ENCODE data around the gene NEK4. TPM values are rescaled to one million over a fixed set of nuclear protein-coding genes. Genes with fewer than 3 reads are reported as not detected.
"Not testable (repeated sequence)": the region's sequence is repeated elsewhere in the genome, so short reads cannot be mapped to it uniquely, and the experiment has no call there.

The NEK4 gene
- total and polyA plus RNA-seq, 10 donors = 3.2 to 28.0 (median 23.3) TPM

DNA sequence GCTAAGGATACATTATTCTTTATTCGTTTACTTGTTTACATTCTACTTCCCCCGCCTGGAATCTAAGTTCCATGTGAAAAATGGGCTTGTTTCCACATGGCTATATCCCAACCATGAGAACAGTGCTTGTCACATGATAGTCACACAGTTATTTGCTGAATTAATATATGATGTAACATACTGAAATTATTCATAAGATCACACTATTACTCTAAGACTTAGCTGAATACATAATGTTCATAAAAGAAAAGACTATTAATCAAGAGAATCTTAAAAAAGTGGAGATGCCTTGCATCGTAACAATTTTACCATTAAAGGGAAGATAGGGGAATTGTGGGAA lies 91.6 kb downstream of the NEK4 start:
- H3K36me3 ChIP-seq = peaks cover 4 to 81% (median 40%) of the 10 kb centered on the region in 6 donors

GRCh38 chr3:52678265-52679198 lies 92.2 kb downstream of the NEK4 start:
- 95 to 98% (median 97%) methylated on average over 6 of the region's 6 CpGs for whole genome bisulfite sequencing, 5 donors
- intact Hi-C loops (cut with DNase I; ENCODE audit: low total_unique reads) = no loop called here
- Histone ChIP-seq H3K27ac (peak overlapping the region in 1 of 8 donors; percentile 33), H3K36me3 (peaks cover 4 to 88% (median 42%) of the 10 kb centered on the region in 6 donors), H3K4me1 (peaks cover 9 to 53% (median 39%) of the 10 kb centered on the region in 6 donors), H3K27me3 (replicated peaks in 1 of 7) (no peaks in the 10 kb centered on the region), H3K4me3 (no peak overlapping the region), H3K9me3 (no peaks in the 10 kb centered on the region)
- DNase-seq = no peak
- TF ChIP-seq POLR2A (IDR thresholded peaks at IDR 0.05) (no peak), POLR2AphosphoS5 (IDR thresholded peaks at IDR 0.05) (no peak)
- TF ChIP-seq, protein P1, sequence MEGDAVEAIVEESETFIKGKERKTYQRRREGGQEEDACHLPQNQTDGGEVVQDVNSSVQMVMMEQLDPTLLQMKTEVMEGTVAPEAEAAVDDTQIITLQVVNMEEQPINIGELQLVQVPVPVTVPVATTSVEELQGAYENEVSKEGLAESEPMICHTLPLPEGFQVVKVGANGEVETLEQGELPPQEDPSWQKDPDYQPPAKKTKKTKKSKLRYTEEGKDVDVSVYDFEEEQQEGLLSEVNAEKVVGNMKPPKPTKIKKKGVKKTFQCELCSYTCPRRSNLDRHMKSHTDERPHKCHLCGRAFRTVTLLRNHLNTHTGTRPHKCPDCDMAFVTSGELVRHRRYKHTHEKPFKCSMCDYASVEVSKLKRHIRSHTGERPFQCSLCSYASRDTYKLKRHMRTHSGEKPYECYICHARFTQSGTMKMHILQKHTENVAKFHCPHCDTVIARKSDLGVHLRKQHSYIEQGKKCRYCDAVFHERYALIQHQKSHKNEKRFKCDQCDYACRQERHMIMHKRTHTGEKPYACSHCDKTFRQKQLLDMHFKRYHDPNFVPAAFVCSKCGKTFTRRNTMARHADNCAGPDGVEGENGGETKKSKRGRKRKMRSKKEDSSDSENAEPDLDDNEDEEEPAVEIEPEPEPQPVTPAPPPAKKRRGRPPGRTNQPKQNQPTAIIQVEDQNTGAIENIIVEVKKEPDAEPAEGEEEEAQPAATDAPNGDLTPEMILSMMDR (IDR thresholded peaks at IDR 0.05 in 8 of 11, conservative IDR thresholded peaks at IDR 0.05 in 3 of 11) = no peak

More for the DNA sequence above, 91.6 kb downstream of the NEK4 start:
- Histone ChIP-seq H3K4me1 (peaks cover 12 to 60% (median 46%) of the 10 kb centered on the region in 6 donors), H3K27ac (peak overlapping the region in 2 of 8 donors; percentile 10 to 33), H3K27me3 (replicated peaks in 1 of 7) (no peaks in the 10 kb centered on the region), H3K4me3 (no peak overlapping the region), H3K9me3 (no peaks in the 10 kb centered on the region)
- no peak for DNase-seq
- no peak for TF ChIP-seq POLR2A (IDR thresholded peaks at IDR 0.05)
- TF ChIP-seq POLR2AphosphoS5 (IDR thresholded peaks at IDR 0.05) = no peak
- TF ChIP-seq, protein P1 (IDR thresholded peaks at IDR 0.05 in 8 of 11, conservative IDR thresholded peaks at IDR 0.05 in 3 of 11) = no peak
- WGBS, 5 donors = 86 to 95% (median 94%) methylated on average over 3 of the region's 3 CpGs
- intact Hi-C loops (cut with DNase I; ENCODE audit: low total_unique reads) = no loop called here

- H3K9me3 ChIP-seq; intact Hi-C loops (cut with DNase I; ENCODE audit: low total_unique reads); DNase-seq; H3K4me3 ChIP-seq; H3K27me3 ChIP-seq (replicated peaks in 1 of 7); H3K27ac ChIP-seq: not testable (repeated sequence)
- 87 to 92% (median 91%) methylated on average over 3 of the region's 3 CpGs for WGBS, 5 donors
- Histone ChIP-seq H3K36me3 (peaks cover 4 to 98% (median 58%) of the 10 kb centered on the region in 6 donors), H3K4me1 (peaks cover under 1 to 41% (median 19%) of the 10 kb centered on the region in 6 donors)
Observed at GRCh38 chr3:52676201-52676600, 94.5 kb downstream of the NEK4 start.

DNA sequence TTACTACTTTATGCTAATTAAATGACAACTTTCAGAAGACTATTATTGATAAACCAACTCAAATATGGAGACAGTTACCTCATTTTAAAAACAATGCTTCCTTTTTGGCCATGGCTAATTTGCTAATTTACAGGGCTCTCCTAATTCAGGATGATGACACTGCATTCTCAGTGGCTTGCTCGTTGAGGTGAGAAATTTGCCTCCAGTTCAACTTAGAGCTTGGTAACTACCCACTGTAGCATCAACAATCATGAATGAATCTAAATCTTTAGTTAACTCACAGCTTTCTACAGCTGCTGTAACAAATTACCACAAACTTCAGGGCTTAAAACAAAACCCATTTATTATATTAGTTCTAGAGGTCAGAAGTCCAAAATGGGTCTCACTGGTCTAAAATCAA lies 99.1 kb downstream of the NEK4 start:
- TF ChIP-seq, protein P1 (IDR thresholded peaks at IDR 0.05 in 8 of 11, conservative IDR thresholded peaks at IDR 0.05 in 3 of 11) = no peak
- TF ChIP-seq POLR2AphosphoS5 (IDR thresholded peaks at IDR 0.05) (no peak), POLR2A (IDR thresholded peaks at IDR 0.05) (no peak)
- no peak for DNase-seq
- 40 to 48% (median 44%) methylated on average over 1 of the region's 1 CpG for WGBS, 5 donors
- Histone ChIP-seq H3K36me3 (peaks cover 0 to 88% (median 53%) of the 10 kb centered on the region in 6 donors), H3K27ac (peak overlapping the region in 6 of 8 donors; percentile 39 to 73 (median 45)), H3K9me3 (no peaks in the 10 kb centered on the region), H3K4me3 (no peak overlapping the region), H3K4me1 (peaks cover 8 to 36% (median 18%) of the 10 kb centered on the region in 6 donors), H3K27me3 (replicated peaks in 1 of 7) (no peaks in the 10 kb centered on the region)
- intact Hi-C loops (cut with DNase I; ENCODE audit: low total_unique reads) = no loop called here
